Fibroblast of peridontal ligament (primary cell): ENCODE results near the gene ITPRIP.

Experiments
- DNase-seq: peaks from one replicate; pipeline ENCODE4 v3.0.0-alpha.2; 2010; ENCODE audit errors: extremely low read depth

The ITPRIP gene

DNA sequence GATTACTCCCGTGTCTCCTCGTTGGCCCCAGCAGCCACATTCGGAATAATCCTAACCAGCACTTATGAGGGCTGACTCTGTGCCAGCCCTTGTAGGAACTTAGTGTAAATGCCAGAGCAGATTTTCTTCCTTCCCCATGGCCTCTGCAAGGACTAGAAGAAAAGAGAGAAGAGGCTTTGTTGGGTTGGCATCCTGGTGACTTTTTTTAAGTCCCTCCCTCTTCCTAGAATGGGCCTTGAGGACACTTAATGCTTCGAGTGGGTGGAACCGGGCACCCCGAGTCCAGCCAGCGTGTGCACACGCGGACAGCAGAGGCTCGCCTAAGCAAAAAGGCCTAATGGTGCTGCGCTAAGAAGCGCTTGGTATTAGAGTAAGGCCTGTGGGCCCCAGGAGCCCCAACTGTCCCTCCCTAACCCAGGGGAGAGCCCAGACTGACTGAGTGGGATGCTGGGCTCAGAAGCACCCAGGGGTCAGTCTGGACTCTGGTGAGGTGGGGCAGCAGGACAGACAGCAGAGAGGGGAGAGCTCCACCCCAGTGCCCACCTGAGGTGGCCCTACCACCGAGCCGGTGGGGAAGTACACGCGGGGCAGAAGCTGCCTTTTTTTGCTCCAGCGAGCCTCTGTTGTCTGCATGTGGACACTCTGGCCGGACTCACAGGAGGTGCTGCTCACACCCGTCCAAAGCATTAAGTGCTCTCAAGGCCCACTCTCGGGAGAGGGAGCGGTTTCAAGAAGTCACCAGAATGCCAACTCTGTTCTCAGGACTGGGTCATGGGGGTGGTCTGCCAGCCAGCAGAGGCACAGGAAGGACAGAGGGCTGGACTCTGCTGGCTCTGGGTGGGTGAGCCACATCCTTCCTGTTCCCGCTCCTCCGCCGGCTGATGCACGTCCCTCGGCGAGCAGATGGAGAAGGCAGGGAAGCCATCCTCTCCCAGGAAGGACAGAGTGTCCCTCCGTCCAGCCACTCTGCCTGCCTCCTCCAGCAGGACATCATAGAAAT, 12.5 kb downstream of the ITPRIP start:
- no peak for DNase-seq

DNA sequence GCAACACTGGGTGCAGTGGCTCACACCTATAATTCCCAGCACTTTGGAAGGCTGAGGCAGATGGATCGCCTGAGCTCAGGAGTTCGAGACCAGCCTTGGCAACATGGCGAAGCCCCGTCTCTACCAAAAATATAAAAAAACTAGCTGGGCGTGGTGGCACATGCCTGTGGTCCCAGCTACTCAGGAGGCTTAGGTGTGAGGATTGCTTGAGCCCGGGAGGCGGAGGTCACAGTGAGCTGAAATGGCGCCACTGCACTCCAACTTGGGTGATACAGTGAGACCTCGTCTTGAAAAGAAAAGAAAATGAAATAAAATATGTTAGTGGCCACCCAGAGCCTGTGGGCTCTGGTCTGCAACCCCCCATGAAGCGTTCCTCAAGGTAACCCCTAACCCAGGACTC, 13.3 kb downstream of the ITPRIP start:
- DNase-seq = no peak

DNA sequence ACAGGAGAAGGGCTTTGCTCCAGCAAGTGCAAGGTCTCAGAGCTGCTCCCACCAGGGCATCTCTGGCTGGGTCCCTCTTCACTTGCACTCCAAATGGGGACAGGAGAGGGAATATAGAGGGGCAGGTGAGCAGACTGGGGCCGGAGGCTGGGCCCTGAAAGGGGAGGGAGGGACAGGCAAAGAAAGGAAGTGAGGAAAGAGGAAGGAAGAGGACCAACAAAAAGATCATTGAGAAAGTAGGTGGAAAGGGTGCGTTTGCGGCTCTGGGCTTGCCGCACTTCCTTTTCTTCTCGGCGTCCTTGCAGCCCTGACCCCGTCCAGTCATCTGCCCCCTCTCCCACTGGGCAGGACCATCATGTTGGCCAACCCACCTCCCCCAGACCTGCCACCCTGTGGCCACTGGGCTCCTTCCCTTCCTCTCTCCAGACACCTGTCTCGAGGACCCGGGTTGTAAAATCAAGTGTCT, 14.0 kb downstream of the ITPRIP start:
- no peak for DNase-seq

DNA sequence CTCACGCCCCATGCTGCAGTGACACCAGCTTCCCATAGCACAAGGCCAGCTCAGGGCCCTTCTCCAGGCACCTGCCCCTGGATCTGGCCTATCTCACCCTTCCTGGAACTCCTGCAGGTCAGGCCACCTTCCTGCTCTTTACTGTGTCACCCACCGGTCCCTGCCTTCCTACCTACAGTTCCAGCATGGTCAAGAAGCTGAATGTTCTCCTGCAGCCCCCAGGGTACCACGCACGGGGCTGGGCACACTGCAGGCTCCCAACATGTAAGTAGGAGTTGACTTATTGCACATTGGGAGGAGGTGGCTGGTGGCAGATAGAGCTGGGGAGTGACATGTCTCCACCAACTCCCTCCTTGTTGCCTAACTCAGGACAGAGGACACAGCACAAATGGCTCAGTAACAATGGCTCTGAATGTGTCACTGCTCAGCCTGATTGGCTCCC, 14.5 kb downstream of the ITPRIP start:
- DNase-seq = no peak

DNA sequence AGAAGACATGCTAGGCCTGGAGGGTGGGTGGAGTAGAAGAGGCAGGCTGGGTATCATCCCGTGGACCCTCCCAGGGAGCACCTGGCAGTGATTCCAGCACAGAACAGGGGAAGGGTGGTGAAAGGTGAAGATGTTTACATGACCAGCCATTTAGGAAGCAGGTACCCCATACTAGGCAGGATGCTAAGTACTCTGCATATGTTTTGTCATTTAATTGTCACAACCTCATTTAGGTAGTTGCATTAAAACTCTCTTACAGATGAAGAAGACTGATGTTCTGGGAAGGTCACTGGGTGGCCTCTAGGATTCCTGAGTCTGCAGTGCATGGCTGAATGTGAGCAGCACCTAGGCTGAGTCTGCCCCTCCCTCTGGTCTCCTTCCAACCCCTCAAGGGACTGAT, 15.2 kb downstream of the ITPRIP start:
- no peak for DNase-seq

DNA sequence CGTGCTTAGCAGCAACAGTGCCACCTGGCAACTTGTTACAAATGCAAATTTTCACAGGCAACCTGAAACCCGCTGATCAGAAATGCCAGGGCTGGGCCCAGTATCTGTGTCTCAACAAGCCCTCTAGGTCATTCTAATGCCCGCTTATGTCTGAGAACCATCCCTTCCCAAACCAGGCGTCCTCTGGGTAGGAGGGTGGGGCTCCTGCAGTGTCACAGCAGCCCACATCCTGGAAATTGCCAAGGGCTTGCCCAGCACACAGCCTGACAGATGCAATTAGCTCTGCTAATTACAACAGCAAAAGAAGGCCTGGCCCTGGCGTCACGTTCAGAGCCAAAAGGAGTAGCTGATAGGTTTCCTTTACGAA, 15.9 kb downstream of the ITPRIP start:
- no peak for DNase-seq

DNA sequence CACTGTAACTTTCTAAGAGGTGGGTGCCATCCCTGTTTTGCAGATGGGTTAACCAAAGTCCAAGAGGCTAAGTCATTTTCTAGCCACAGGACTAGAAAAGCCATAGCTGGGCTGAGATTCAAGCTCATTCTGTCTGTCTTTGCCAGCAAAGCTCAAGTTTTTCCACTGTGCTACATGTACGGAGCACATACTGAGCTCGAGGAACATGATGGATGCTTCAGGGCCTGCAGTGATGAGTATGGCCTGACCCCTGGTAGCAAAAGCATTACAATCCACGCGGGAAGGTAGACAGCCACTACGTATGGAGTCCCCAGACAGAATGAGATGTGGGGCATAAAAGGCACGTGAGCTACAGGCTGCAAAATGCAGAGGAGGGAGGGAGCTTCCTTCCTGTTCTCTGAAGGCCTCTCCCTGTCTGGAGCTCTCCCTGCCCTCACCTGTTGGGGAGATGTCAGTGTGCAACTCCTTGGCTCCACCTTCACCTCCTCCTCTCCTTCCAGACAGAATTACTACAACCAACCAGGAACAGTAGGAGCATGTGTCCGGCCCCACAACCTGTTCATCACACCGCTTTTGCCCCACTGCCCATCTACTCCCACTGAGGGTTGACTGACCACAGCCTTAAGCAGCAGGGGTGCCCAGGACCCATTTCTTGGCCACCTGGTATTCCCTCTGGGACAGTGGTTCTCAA, 16.4 kb downstream of the ITPRIP start:
- no peak for DNase-seq

DNA sequence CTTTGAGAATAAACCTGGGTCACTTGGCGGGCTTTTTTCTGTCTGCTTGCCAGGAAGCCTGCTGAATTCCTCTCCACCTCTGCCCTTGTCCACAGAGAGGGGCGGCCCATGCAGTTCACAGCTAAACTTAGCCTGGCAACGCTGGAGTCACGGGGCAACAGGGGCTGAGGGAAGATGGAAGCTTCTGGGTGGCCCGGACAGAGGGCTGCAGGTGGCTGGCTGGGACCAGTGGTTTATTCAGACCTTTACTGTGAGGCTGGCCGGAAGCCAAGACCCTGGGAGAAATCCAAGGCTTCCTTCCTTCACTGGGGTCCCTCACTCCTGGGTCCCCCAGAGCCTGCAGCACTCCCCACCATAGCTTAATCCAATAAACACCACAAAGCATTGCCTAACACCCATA, 17.0 kb downstream of the ITPRIP start:
- DNase-seq = no peak

DNA sequence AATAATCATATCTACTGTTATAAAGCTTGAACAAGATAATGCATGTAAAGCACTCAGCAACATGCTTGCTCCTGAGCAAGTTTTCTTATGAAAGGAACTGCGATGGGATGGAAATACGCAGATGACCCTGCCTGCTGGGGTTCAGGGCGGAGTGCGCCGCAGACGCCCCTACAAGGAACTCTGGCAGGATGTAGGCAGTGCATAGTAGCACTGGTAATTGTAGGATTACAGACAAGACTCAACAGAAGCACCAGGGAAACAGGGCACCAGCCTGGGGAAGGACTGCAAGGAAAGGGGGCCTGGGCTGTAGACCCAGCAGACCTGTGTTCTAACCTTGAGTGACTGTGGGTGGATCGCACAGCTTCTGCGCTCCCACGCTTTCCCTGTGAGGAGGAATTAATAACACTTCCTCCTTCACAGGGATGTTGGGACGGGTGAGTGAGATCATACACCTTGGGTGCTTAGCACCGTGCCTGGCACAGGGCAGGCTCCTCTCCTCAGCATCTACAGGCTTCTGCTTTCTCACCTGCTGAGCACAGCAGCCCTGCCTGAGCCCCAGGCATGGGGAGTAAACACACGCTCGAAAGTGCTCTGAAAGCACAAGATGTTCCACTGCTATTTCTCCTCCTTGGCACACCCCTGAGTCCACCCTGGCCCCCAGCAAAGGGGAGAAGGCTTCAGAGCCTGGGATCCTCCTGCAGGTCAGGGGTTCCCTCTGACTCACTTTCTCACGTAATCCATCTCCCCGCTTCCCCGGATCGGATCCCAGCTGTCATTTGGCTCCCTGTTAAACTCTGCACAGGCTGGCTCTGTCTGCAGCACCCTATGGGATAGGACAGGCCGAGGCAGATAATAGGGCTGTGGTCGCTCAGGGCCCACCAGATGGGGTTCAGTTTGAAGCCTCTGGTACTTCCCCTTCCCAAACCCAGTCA, 19.2 kb downstream of the ITPRIP start:
- no peak for DNase-seq

DNA sequence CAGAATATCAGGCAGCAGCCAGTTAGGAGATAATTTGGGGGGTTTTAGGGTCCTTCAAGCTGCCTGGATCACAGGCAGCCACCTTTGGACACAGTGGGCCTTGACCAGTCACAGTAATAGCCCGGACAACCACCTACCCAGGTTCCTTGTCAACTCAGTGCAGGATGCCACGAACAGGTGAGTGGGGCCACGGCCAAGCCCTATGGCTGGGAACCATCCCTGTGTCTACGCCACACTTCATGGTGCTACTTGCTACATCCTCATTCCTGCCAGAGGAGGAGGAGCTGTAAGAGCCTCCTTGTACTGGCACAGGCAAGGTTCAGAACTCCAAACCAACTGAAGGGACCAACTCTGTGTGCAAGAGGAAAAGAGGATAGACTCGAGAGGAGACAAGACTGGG, 19.9 kb downstream of the ITPRIP start:
- DNase-seq = no peak

DNA sequence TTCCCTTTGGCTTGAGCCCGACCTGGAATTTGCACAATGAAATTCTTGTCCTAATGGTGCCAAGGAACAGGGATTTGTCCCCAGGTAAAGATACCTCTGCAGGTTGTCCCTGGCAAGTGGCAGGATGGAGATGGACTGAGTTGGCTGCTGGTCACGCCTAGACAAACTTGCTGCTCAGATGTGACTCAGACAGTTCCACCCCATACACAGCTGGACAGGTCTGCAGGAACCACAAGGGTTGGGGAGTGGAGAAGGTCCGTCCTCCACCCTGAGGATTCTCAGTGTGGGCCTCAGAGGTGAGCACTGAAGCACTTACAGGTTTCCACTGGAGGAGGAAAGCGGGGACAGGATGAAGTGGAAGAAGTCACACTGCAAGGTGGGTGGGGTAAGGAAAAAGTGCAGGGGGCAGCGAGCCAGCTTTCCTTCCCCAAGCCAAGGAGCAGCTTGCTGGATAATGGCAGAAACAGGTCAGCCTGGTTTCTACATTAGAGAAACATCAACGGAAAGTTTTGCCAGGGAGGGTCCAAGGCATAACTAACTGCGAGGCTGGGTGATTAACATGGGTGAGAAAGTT, 20.5 kb downstream of the ITPRIP start:
- no peak for DNase-seq

DNA sequence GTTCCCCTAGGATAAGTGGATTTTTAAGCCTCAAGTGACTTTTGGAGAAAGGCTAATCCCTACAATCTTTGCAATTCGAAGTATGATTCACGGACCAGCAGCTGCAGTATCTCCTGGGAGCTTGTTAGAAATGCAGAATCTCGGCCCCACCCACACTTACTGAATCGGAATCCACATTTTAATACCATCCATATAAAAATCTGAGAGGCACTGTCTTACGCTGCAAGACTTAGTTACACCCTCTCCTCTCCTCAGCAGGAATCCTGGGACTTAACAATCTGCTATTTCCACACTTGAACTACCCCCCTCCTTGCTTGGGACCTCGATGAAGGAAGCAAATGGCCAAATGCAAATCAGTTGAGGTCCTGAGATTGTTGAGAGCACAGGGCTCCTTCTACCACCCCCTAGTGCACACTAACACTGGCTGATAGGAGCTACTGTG, 21.0 kb downstream of the ITPRIP start:
- peak; percentile 93 for DNase-seq

DNA sequence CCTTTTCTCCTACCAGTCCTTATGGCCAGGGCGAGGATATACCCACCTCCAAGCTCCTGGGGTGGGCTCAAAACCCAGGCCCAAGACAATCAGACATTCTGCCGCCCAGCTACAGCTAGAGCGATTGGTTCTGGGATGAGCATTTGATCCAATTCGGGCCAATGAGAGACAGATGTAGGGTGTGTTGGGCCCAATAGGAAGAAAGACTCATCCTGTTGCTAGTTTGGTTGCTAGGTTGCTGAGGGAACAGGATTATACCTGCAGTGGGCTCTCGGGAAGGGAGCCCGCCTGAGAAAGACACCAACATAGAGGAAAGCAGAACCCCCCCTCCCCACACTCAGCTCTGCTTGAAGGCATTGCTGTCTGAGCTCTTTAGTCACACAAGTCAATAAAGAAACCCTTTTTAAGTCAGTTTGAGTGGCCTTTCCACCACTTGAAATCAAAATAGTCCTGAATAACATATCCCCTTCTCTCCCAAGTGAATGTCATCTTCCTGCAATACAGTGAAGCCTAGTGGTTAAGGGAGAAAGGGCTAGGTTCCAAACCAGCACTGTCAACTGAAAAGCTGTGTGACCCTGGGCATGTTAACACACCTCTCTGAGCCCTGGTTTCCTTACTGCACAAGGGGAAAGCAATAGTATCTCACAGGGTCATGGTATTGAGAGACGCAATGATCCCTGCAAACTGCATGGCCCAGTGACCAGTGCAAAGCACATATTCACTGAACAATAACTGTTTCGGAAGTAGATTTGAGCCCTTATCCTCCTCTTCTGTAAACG, 21.8 kb downstream of the ITPRIP start:
- no peak for DNase-seq

DNA sequence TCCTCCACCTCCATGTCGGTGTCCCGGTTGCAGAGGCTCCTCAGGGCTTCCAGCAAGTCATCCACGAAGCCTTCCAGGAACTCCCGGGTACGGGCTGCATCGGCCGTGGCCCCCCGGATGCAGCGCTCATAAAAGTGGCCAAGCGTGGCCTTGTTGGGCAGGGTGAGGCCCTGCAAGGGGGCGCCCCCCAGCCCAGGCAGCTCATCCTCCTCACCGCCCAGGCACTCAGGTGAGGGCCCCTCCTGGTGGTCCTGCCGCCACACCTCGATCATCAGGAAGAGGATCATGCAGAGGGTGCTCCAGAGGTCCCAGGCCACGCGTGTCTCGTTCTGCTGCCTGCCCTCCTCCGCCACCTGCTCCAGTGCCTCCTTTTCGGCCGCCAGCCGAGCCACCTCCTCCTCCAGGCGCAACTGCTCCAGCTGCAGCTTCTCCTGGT, 22.8 kb downstream of the ITPRIP start:
- DNase-seq = no peak

DNA sequence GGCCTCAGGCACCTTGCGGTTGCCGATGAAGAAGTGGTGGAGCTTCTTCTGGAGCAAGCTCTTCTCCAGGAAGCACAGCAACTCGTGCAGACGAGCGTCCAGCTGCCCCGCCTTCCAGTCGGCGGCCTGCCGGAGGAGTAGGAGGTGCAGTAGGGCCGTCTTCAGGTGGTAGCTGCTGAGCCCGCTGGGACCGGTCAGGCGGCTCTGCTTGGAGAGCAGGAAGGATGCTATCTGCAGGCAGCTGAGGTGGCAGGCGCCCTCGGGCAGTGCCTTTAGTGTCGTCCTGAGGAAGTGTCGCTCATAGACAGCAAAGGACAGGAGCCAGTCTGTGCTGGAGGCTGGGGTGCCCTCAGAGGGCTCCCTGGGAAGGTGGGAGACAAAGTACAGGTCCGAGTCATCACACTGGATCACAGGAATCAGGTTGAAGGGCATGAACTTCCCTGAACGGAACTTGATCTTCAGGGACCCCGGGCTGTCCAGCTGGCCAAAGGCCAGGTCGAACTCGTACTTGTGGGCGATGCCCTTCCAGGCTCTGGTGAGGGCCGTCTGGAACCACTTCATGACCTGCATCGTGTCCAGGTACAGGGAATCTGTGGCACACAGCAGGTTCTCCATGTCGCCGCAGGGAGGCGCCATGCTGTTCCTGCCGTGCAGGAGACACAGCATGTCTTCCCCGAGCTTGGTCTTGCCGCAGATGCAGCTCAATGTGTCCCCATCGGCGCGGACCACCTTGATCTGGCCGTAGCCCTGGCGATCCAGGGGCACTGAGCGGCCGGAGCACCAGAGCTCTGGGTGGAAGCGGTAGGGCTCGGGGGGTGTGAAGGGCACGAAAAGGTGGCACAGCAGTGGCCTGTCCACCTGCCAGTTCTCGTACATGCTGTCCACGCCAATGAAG, 23.4 kb downstream of the ITPRIP start:
- DNase-seq = no peak

DNA sequence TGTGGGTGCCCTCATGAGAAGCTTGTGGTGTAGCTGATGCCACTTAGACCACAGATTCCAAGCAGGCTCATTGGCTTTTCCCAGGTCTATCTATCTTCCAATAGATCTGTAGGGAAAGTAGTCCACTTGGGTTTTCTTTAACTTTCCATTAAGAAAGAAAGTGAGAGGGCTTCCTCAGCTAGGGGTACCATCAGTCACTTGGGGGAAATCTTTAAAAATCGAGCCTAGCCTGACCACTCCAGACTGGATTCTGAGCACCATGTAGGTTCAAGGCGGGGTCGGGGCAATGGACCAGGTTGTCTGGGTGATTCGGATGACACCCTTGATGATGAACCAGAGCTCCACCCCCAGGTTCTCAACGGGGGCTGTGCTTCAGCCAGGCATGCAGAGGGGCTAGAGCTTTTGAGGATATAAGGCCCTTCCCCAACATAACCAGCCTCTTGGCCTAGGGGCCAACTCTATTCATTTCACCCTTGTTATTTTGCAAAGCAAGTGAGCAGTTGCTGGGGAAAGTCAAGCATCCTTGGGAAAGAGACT, 27.0 kb downstream of the ITPRIP start:
- no peak for DNase-seq

DNA sequence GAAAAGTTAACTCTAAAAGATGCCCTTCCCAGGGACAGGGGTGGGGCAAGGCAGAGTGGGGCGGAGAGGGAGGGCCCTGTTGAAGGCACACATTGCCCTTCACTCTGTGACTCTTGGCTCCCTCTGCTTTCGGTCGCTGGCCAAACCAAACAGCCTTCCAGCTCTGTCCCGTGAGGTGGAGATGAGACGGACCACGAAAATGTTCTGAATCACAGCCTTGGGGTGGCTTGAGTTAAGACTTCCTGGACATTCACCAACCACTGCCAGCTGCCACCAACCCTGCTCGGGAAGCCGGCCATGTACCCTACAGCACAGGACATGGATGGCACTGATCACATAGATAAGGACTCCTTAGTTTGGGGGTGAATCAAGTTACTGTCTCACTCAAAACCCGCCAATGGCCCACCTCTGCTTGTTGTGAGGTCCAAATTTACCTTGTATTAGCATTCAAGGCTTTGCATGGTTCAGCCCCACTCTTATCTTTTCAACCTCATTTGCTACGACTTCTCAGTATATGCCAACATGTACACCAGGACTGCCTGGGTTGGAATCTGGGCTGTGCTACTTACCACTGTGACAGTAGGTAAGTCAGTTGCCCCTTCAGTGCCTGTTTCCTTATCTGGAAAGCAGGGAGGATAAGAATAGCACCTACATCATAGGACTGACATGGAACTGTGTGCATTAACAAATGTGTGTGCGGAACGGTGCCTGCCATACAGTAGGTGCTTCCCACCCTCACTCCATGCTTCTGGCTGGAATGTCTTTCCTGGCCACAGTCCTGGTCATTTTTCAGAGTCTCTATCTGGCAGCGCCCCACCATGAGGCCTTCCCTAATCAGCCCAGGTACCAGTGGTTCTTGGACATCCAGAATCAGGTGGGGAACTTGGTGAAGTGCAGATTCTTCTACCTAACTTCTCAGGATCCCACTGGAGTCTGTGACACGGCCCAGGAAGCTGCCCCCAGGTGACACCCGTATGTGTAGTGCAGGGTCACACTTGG, 28.0 kb downstream of the ITPRIP start:
- peak; percentile 87 for DNase-seq

DNA sequence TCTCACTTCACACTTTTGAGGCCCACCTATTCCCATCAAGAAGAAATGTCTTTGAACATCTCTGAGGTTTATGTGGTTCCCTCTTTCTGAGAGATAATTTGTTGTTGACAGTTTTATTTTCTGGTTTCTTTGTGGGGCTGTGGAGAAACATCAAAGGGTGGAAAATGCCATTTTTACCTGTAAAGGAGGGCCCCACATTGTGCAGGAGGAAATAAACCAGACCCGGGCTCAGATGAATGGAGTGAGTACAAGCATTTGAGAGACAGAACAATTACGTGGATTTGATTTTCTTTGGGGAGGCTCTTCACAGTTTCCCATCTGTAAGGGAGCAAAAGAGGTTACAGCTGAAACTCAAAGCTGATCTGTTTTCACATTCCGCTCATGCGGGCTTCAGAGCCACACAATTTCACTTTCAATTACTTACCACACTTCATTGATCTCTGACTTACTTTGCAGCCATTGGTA, 29.8 kb downstream of the ITPRIP start:
- no peak for DNase-seq
